Measurements from ENCODE around the gene KIF13A. TPM values are rescaled to one million over a fixed set of nuclear protein-coding genes. Genes with fewer than 3 reads are reported as not detected.
A peak's percentile ranks its signal among the peaks of the same experiment; 100 is the strongest.

Gene KIF13A
- total and polyA plus RNA-seq, 9 of the 15 experiments (the other 6 are each of a cell fraction or from before 2014, with no cell fraction given) = 3.6 to 44.3 (median 29.7) TPM

DNA sequence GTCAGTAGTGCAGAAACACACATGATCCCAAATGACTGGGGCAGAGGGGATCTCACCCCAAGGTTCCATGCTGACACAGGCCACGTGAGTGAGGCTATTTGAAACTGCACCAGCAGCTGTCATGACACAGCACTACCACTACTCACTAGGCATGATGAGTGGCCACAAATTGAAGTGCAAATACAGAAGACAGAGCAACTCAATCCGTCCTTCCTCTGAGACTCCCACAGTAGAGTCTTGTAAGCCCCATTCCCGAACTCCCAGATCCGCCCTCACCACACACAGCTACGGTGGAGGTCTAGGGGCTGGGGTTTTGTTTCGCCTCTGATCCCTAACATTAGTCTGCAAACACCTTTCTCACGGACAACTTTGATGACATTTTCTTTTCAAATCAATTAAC, 167.4 kb downstream of the KIF13A start (continued):
- TF ChIP-seq, protein P1, sequence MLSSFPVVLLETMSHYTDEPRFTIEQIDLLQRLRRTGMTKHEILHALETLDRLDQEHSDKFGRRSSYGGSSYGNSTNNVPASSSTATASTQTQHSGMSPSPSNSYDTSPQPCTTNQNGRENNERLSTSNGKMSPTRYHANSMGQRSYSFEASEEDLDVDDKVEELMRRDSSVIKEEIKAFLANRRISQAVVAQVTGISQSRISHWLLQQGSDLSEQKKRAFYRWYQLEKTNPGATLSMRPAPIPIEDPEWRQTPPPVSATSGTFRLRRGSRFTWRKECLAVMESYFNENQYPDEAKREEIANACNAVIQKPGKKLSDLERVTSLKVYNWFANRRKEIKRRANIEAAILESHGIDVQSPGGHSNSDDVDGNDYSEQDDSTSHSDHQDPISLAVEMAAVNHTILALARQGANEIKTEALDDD (IDR thresholded peaks at IDR 0.05) = peak; percentile 48; the same call in 1 of the 2 replicates
- TF ChIP-seq GTF2A2 (tag; IDR thresholded peaks at IDR 0.05) (no peak), CXXC5 (CRISPR knock-in tag; IDR thresholded peaks at IDR 0.05) (peak; percentile 39; the same call in 1 of the 2 replicates), U2AF1 (optimal IDR thresholded peaks at IDR 0.05; ENCODE audit: low read depth, low read length) (no peak), HOXB6 (CRISPR knock-in tag; IDR thresholded peaks at IDR 0.05; ENCODE audit: borderline replicate concordance) (no peak), NR2C2 (CRISPR knock-in tag; IDR thresholded peaks at IDR 0.05) (no peak), NR2C2 (tag; IDR thresholded peaks at IDR 0.05) (no peak), JUNB (CRISPR knock-in tag; conservative IDR thresholded peaks at IDR 0.05) (no peak), ZC3H4 (CRISPR knock-in tag; IDR thresholded peaks at IDR 0.05; ENCODE audit: borderline replicate concordance) (no peak), SP1 (CRISPR knock-in tag; IDR thresholded peaks at IDR 0.05) (0 out of 2 replicates have a peak, but pooled peaks have one; percentile 12), TSC22D4 (tag; IDR thresholded peaks at IDR 0.05) (no peak), ATF1 (CRISPR knock-in tag; IDR thresholded peaks at IDR 0.05) (no peak), ATF1 (tag; IDR thresholded peaks at IDR 0.05) (0 out of 2 replicates have a peak, but pooled peaks have one; percentile 50), ZNF263 (CRISPR knock-in tag; IDR thresholded peaks at IDR 0.05; ENCODE audit: borderline replicate concordance) (no peak), U2AF2 (optimal IDR thresholded peaks at IDR 0.05; ENCODE audit: low read depth, low read length) (no peak), CBX1 (IDR thresholded peaks at IDR 0.05; ENCODE audit: low read depth) (no peak), HEY1 (CRISPR knock-in tag; IDR thresholded peaks at IDR 0.05; ENCODE audit: borderline replicate concordance) (no peak), NFE2L1 (tag; IDR thresholded peaks at IDR 0.05; ENCODE audit: borderline replicate concordance, low read depth) (peak; percentile 47; the same call in 1 of the 2 replicates), ZFP36 (IDR thresholded peaks at IDR 0.05; ENCODE audit: low read depth, low read length, partially characterized antibody) (no peak), CBX3 (IDR thresholded peaks at IDR 0.05; ENCODE audit: borderline replicate concordance in 1 of 2, low read length in 2 of 2) (peak in 1 of 2 experiments; percentile 88; a peak in 1 of 3 replicates), MAFK (IDR thresholded peaks at IDR 0.05; ENCODE audit: low read length) (peak; percentile 95)
- TF ChIP-seq, protein P2, sequence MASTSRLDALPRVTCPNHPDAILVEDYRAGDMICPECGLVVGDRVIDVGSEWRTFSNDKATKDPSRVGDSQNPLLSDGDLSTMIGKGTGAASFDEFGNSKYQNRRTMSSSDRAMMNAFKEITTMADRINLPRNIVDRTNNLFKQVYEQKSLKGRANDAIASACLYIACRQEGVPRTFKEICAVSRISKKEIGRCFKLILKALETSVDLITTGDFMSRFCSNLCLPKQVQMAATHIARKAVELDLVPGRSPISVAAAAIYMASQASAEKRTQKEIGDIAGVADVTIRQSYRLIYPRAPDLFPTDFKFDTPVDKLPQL (IDR thresholded peaks at IDR 0.05; ENCODE audit: extremely low read depth, insufficient read length) = no peak
- TF ChIP-seq, protein P3, sequence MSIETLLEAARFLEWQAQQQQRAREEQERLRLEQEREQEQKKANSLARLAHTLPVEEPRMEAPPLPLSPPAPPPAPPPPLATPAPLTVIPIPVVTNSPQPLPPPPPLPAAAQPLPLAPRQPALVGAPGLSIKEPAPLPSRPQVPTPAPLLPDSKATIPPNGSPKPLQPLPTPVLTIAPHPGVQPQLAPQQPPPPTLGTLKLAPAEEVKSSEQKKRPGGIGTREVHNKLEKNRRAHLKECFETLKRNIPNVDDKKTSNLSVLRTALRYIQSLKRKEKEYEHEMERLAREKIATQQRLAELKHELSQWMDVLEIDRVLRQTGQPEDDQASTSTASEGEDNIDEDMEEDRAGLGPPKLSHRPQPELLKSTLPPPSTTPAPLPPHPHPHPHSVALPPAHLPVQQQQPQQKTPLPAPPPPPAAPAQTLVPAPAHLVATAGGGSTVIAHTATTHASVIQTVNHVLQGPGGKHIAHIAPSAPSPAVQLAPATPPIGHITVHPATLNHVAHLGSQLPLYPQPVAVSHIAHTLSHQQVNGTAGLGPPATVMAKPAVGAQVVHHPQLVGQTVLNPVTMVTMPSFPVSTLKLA (conservative IDR thresholded peaks at IDR 0.05) = peak; percentile 99 to 100
- TF ChIP-seq, protein P4, sequence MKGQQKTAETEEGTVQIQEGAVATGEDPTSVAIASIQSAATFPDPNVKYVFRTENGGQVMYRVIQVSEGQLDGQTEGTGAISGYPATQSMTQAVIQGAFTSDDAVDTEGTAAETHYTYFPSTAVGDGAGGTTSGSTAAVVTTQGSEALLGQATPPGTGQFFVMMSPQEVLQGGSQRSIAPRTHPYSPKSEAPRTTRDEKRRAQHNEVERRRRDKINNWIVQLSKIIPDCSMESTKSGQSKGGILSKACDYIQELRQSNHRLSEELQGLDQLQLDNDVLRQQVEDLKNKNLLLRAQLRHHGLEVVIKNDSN (CRISPR knock-in tag; IDR thresholded peaks at IDR 0.05) = peak; percentile 85
- TF ChIP-seq, protein P5, sequence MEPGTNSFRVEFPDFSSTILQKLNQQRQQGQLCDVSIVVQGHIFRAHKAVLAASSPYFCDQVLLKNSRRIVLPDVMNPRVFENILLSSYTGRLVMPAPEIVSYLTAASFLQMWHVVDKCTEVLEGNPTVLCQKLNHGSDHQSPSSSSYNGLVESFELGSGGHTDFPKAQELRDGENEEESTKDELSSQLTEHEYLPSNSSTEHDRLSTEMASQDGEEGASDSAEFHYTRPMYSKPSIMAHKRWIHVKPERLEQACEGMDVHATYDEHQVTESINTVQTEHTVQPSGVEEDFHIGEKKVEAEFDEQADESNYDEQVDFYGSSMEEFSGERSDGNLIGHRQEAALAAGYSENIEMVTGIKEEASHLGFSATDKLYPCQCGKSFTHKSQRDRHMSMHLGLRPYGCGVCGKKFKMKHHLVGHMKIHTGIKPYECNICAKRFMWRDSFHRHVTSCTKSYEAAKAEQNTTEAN (CRISPR knock-in tag; IDR thresholded peaks at IDR 0.05) = no peak
